ENCODE data around the gene FBXO42. TPM values are rescaled to one million over a fixed set of nuclear protein-coding genes. Genes with fewer than 3 reads are reported as not detected.

Gene FBXO42
- total and polyA plus RNA-seq, 2 of the 13 experiments (the other 11 are each of a cell fraction or from before 2014, with no cell fraction given): 7.6 to 17.5 TPM

DNA sequence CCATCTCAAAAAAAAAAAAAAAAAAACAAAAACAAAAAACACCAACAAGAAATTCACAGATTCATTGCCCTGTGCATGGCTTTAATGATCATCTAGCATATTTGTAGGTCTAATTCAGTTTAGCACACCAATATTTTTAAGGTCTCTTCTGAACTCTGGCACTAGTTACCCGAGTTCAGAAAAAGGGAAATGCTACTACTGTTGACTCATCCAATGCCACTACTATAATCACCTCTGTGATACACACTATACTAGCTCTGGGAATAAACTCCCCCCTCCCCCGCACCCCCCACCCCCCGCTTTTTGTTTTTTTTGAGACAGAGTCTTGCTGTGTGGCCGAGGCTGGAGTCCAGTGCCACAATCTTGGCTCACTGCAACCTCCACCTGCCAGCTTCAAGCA lies 55.6 kb downstream of the FBXO42 start:
- intact Hi-C loops (cut with micrococcal nuclease; ENCODE audit: unreplicated experiment): no loop called here
- no peak for DNase-seq (ENCODE audit: low spot score)
- 95% methylated on average over 4 of the region's 4 CpGs for WGBS (ENCODE audit: low lambda C conversion rate)
- TF ChIP-seq POLR2AphosphoS2 (IDR thresholded peaks at IDR 0.05; ENCODE audit: low read depth, low read length): no peak
- TF ChIP-seq ZNF597 (CRISPR knock-in tag; IDR thresholded peaks at IDR 0.05): no peak
- TF ChIP-seq, protein P1, sequence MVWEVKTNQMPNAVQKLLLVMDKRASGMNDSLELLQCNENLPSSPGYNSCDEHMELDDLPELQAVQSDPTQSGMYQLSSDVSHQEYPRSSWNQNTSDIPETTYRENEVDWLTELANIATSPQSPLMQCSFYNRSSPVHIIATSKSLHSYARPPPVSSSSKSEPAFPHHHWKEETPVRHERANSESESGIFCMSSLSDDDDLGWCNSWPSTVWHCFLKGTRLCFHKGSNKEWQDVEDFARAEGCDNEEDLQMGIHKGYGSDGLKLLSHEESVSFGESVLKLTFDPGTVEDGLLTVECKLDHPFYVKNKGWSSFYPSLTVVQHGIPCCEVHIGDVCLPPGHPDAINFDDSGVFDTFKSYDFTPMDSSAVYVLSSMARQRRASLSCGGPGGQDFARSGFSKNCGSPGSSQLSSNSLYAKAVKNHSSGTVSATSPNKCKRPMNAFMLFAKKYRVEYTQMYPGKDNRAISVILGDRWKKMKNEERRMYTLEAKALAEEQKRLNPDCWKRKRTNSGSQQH (CRISPR knock-in tag; IDR thresholded peaks at IDR 0.05; ENCODE audit: low read depth): no peak
- TF ChIP-seq NFKBIZ (CRISPR knock-in tag; IDR thresholded peaks at IDR 0.05): no peak
- no peak for TF ChIP-seq ELF1 (CRISPR knock-in tag; IDR thresholded peaks at IDR 0.05)
- TF ChIP-seq FOXM1 (CRISPR knock-in tag; IDR thresholded peaks at IDR 0.05): no peak
- no peak overlapping the region for H3K4me2 ChIP-seq (ENCODE audit: low read depth, low read length)
- BruUV-seq (replicated peaks): no TSS peak
- H3K9me3 ChIP-seq (ENCODE audit: low read length): no peaks in the 10 kb centered on the region
- no peaks in the 10 kb centered on the region for H3K27me3 ChIP-seq (ENCODE audit: control insufficient read depth in 1 of 2, insufficient read depth in 2 of 2, low read length in 2 of 2)
- ATAC-seq: no peak
- H3K79me2 ChIP-seq (ENCODE audit: insufficient read depth, low read length): no peaks in the 10 kb centered on the region
- CTCF ChIA-PET (ENCODE audit: low intra/inter-chr PET ratio, low total read pairs): no interaction called here
- no peak overlapping the region for H3K4me3 ChIP-seq (replicated peaks in 1 of 3; ENCODE audit: insufficient read depth in 1 of 3, low read depth in 2 of 3, low read length in 3 of 3)
- in situ Hi-C loops (cut with HindIII; ENCODE audit: extremely low pct_ligation_motif_present, low pct_unique_long_range_greater_than_20kb): no loop called here
- FAIRE-seq: no peak
- H2AFZ ChIP-seq (ENCODE audit: low read length): no peak overlapping the region
- POLR2A ChIA-PET: no interaction called here
- no peaks in the 10 kb centered on the region for H4K20me1 ChIP-seq (ENCODE audit: insufficient read depth, low read length)
- peaks cover 10 to 44% of the 10 kb centered on the region in 2 experiments; a peak in 4 of 5 replicates for H3K36me3 ChIP-seq (replicated peaks in 1 of 2; ENCODE audit: control insufficient read depth in 1 of 2, insufficient read depth in 2 of 2, low read length in 2 of 2)
- no peak overlapping the region for H3K9ac ChIP-seq (ENCODE audit: insufficient read depth, low read depth, low read length)
- H3K4me1 ChIP-seq (ENCODE audit: insufficient read depth, low read length): no peaks in the 10 kb centered on the region
- H3K27ac ChIP-seq (ENCODE audit: extremely low read length, insufficient read depth, low read length): no peak overlapping the region
